NCI-H774 (cell line): ENCODE measurements around the gene TRAFD1.
A peak's percentile ranks its signal among the peaks of the same experiment; 100 is the strongest.

Source experiments
- DNase-seq: peaks from one replicate; lab custom pipeline; 2025; lab: John Stamatoyannopoulos, UW

The TRAFD1 gene

GRCh38 chr12:112115259-112116045, 9.9 kb upstream of the TRAFD1 start:
- no peak for DNase-seq

DNA sequence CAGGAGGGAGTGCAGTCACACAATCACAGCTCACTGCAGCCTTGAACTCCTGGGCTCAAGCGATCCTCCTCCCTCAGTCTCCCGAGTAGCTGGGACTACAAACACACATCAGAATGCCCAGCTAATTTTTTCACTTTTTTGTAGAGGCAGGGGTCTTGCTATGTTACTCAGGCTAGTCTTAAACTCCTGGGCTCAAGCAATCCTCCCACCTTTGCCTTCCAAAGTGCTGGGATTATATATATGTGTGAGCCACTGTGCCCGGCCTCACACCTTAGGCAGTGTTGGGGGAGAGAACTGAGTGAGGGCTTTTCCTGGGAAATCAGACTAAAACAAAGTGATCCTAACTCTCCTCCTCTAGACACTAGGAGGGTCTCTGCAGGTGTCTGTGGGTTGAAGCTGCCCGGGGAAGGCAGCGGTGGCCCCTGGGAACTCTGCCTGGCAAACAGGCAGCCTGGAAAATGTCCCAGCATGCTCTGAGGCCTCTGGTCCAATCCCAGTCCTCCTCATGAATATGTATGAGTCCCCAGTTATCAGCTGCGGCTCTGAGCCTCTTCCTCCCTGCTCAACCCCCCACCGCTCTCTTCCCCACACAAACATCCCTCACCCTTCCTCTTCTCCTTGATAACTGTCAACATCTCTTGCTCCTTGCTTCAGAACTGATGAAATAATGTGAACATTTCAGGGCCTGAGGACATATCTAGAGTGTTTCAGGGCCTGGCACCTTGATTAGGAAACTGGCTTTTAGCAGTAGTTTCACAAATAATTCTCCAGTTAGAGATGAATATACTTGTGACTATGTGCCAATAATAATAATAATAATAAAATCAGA, 8.9 kb upstream of the TRAFD1 start:
- peak; percentile 56 for DNase-seq

- DNase-seq: no peak
Measured at GRCh38 chr12:112117685-112118084, 7.7 kb upstream of the TRAFD1 start.

DNA sequence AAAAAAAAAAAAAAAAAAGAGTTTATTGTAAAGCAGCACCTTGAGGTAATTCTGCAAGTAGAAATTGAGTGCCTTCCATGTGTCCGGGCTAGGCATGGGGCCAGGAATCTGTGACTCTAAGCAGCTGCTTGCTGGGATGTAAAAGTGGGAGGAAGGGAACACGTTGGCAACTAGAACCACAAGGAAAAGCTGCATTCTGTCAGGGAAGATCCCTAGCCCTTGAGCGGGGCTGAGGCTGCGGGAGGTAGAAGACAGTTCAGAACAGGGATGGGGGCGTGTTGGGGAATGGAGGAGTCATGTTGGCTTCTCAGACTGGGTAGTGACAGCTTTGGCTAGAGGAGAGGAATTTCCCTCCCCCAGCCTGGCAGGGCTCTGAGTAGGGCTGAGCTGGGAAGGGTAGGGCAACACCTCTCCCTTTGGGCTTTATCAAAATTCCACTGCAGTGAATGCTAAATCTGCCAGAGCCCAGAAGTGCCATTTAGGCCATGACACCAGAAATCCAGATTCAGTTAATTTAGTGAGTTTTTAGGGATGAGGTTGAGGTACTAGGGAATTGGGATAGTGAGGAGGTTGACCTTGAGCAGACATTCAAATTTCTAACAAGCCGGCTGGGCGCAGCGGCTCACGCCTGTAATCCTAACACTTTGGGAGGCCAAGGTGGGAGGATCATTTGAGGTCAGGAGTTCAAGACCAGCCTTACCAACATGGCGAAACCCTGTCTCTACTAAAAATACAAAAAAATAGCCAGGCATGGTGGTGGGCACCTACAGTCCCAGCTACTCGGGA, 3.4 kb upstream of the TRAFD1 start:
- no peak for DNase-seq

GRCh38 chr12:112122823-112123690, 2.3 kb upstream of the TRAFD1 start:
- DNase-seq: no peak

GRCh38 chr12:112124918-112125249, 476 bp upstream of the TRAFD1 start:
- DNase-seq: no peak

DNA sequence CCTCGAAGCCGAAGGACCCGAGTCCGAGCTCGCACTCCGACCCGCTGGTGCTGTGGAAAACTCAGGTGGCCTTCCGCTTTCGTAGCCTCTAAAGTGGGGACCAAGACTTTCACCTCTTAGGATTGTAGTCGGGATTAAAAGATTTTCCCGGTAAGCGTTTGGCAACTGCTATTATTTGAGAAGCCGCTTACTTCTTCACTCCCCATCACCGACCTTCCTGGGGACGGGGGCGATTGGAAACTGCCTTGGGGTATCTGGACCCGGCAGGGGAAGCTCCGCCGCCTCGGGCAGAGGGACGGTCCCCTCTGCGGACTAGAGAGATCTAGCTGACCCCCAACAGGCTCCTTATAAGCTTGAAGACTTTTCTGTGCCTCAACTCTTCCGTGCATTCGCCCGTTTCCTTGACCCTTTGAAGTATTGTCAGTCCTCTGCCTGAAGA, 659 bp downstream of the TRAFD1 start:
- DNase-seq: no peak

DNA sequence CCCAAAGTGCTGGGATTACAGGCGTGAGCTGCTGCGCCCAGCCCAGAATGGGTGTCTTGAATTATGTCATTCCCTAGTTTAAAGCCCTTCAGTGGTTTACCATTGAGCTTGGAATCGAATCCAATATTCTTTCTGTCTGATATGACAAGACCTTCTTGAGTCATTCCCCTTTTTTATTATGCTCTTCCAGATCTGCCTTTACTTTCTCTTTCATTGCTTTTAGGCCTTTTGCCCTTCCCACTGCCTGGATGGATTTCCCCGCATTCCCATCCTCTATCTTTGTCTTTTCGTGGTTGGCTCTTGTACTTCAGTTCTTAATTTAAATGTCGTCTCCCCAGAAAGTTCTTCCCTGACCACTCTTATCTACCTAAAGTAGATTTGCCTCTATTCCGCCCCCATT, 1.6 kb downstream of the TRAFD1 start:
- DNase-seq: no peak

- DNase-seq: no peak
Measured at GRCh38 chr12:112130441-112130998, 5.2 kb downstream of the TRAFD1 start.

DNA sequence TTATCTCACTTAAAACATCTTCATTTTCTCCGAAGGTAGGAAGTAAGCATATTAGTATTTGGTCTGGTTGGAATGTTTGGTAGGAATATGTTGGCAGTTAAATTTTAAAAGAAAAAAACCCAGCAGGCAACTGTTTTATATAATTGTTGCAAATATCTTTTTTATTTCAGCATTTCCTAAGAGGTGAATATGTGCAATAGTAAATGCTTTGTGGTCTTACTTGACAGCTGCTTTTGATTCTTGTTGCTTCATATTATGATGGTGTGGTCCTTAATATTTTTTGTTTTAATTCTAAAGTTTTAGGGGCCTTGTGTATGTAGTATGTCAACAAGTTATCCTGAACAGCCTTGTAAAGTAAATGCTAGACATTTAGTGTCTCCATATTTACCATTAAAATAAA, 6.3 kb downstream of the TRAFD1 start:
- no peak for DNase-seq

GRCh38 chr12:112133418-112133817, 8.1 kb downstream of the TRAFD1 start:
- no peak for DNase-seq

DNA sequence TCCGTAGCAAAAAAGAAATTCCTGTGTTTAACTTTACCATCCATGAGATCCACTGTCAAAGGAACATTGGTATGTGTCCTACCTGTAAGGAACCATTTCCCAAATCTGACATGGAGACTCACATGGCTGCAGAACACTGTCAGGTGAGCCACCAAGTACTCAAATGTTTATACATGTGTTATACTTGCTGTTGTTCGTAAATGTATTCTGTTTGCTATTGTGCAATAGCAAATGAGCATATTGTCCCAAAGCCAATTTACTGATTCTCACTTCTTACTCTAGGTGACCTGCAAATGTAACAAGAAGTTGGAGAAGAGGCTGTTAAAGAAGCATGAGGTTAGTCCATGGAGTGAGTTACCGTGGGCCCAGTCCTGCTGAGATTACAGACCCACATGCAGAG, 9.4 kb downstream of the TRAFD1 start:
- no peak for DNase-seq

GRCh38 chr12:112140728-112141127, 15.4 kb downstream of the TRAFD1 start:
- DNase-seq: no peak

- no peak for DNase-seq
Measured at GRCh38 chr12:112146123-112146522, 20.8 kb downstream of the TRAFD1 start.

DNA sequence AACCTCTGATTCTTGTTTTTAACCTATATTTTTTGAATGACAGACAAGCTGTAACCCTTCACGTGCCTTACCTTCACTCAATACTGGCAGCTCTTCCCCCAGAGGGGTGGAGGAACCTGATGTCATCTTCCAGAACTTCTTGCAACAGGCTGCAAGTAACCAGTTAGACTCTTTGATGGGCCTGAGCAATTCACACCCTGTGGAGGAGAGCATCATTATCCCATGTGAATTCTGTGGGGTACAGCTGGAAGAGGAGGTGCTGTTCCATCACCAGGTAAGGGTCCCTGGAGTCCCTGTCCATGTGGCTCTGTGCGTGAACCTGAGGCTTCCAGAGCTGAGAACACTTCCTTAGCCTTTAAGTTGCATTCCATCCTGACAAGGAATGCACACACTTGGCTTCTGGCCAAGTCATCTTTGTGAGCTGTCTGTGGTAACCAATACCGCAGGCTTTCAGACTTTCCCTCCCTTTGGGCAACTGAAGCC, 22.7 kb downstream of the TRAFD1 start:
- DNase-seq: no peak

DNA sequence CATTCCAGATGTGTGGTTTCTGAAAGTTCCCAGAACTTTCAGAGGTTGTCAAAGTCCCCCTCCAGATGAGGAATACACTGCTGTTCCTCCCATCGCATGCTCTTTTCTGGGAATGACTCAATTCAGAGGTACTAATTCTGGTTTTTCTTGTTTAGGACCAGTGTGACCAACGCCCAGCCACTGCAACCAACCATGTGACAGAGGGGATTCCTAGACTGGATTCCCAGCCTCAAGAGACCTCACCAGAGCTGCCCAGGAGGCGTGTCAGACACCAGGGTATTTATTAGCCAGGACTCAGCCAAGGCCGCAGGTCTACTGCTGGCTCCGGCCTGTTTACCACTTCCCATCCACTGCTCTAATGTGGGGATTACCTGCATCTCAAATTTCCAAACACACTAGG, 24.2 kb downstream of the TRAFD1 start:
- DNase-seq: no peak

GRCh38 chr12:112151766-112152541, 26.6 kb downstream of the TRAFD1 start:
- no peak for DNase-seq

- DNase-seq: no peak
Measured at GRCh38 chr12:112153181-112153892, 28.0 kb downstream of the TRAFD1 start.

- no peak for DNase-seq
Measured at GRCh38 chr12:112153893-112154219, 28.5 kb downstream of the TRAFD1 start.
